Activated naive CD8-positive, alpha-beta T cell treated with anti-CD3 and anti-CD28 coated beads, Interleukin-2, amount 10 ng/mL, durations not matched to agents 7 days and 5 days (primary cell): Measurements from ENCODE around the gene RUNX3. TPM values are rescaled to one million over a fixed set of nuclear protein-coding genes. Genes with fewer than 3 reads are reported as not detected.

ENCODE experiments used
- ATAC-seq: fragments of 150-1000 bp; cut with Tn5 transposase; one replicate; pipeline ENCODE4 v1.10.0; 2021; ENCODE audit warnings: low read depth, moderate library complexity
- POLR2A ChIA-PET: fragments of 350-600 bp; sonication (Branson Sonifier 250); formaldehyde crosslinking; loops from one replicate; lab custom pipeline; 2021; ENCODE audit warnings: antibody characterized with exemption; lab: Charles Lee
- DNase-seq: peaks from one replicate; pipeline ENCODE4 v3.0.0; 2021
- H3K27ac Mint-ChIP-seq: one replicate; pipeline ENCODE4 v1.8.0; 2022; ENCODE audit warnings: mild to moderate bottlenecking, mixed read lengths
- H3K27me3 Mint-ChIP-seq: one replicate; pipeline ENCODE4 v1.8.0; 2022; ENCODE audit warnings: mild to moderate bottlenecking, moderate library complexity, mixed read lengths
- H3K36me3 Mint-ChIP-seq: one replicate; pipeline ENCODE4 v1.8.0; 2021; ENCODE audit warnings: mild to moderate bottlenecking, mixed read lengths
- H3K4me1 Mint-ChIP-seq: one replicate; pipeline ENCODE4 v1.8.0; 2021; ENCODE audit warnings: mixed read lengths
- H3K4me3 Mint-ChIP-seq: one replicate; pipeline ENCODE4 v1.8.0; 2022; ENCODE audit warnings: mild to moderate bottlenecking, moderate library complexity, mixed read lengths
- H3K9me3 Mint-ChIP-seq: one replicate; pipeline ENCODE4 v1.8.0; 2021; ENCODE audit warnings: mixed read lengths
- total RNA-seq, 2 experiments: library from RNA; stranded (reverse); gene quantifications; one replicate each; pipeline ENCODE4 v1.2.3, GENCODE V29; 2021

Gene RUNX3
- total RNA-seq, 2 experiments from 2014 or later = 172 TPM

- Mint-ChIP-seq H3K27ac (peak overlapping the region; percentile 21), H3K36me3 (peaks cover 24% of the 10 kb centered on the region), H3K4me3 (no peak overlapping the region), H3K4me1 (peaks cover 65% of the 10 kb centered on the region), H3K27me3 (no peaks in the 10 kb centered on the region), H3K9me3 (no peaks in the 10 kb centered on the region)
- POLR2A ChIA-PET = interaction anchor here (1.0 kb wide), 1 partner anchor 94 kb away, joined by 4 read pairs; no protein-coding TSS in a partner anchor
- no peak for ATAC-seq
- DNase-seq = no peak
Measured at GRCh38 chr1:24939040-24939674, 9.1 kb upstream of the RUNX3 start.

- no peak overlapping the region for H3K4me3 Mint-ChIP-seq
- DNase-seq (no peak), ATAC-seq (no peak)
- H3K36me3 Mint-ChIP-seq = peaks cover 23% of the 10 kb centered on the region
- H3K27me3 Mint-ChIP-seq = no peaks in the 10 kb centered on the region
- peaks cover 67% of the 10 kb centered on the region for H3K4me1 Mint-ChIP-seq
- H3K9me3 Mint-ChIP-seq = no peaks in the 10 kb centered on the region
- POLR2A ChIA-PET = no interaction called here
- no peak overlapping the region for H3K27ac Mint-ChIP-seq
Measured at GRCh38 chr1:24938276-24938675, 8.2 kb upstream of the RUNX3 start.

GRCh38 chr1:24936684-24937083 is 6.6 kb upstream of the RUNX3 start:
- Mint-ChIP-seq H3K27ac (no peak overlapping the region), H3K4me3 (no peak overlapping the region), H3K9me3 (no peaks in the 10 kb centered on the region), H3K4me1 (peaks cover 68% of the 10 kb centered on the region), H3K27me3 (no peaks in the 10 kb centered on the region), H3K36me3 (peaks cover 20% of the 10 kb centered on the region)
- no peak for ATAC-seq
- DNase-seq = no peak
- POLR2A ChIA-PET = interaction anchor here (1.0 to 1.4 kb wide), 3 partner anchors 9 to 28 kb away, joined by 3 to 5 read pairs (median 3); no protein-coding TSS in a partner anchor

DNA sequence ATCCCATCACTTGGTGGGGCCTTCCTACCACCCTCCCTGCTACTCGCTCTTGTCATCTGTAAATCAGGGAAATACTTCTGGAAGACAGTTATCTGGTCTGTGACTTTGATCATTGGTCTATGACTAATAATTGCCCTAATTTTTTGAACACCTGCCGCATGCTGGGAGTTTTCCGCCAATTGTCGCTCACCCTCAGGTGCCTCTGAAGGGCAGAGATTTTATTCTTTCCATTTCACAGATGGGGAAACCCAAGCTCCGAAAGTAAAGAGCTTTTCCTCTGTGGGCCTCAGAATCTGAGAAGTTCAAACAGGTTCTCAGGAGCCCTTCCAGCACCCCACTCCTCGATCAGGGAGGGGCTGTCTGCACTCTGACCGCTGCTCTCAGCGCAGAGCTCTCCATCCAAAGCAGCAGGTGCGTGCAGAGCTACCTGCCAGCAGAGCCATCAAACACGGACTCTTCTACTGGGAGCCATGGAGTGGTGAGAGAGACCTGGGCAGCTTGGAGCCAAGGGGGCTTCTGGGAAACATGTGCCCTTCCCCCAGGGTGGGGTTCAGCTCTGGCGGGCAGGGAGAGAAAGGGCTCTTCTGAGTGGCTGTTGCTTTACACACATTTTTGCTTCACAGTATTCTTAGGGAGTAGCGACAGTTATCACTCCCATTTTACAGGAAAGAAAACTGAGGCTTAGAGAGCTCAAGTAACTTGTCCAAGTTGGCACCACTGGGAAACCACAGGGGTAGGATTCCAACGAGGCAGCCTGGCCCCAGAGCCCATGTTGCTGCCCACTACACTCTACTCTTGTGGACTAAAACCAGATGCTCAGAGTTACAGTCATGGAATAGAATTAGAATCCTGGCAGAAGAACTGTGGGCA is 5.8 kb upstream of the RUNX3 start:
- no peak for DNase-seq
- Mint-ChIP-seq H3K4me1 (peaks cover 65% of the 10 kb centered on the region), H3K27me3 (no peaks in the 10 kb centered on the region), H3K36me3 (peaks cover 21% of the 10 kb centered on the region), H3K9me3 (no peaks in the 10 kb centered on the region), H3K4me3 (peak overlapping the region; percentile 27), H3K27ac (peak overlapping the region; percentile 22)
- POLR2A ChIA-PET = interaction anchor here (0.5 to 1.4 kb wide), 3 partner anchors 9 to 204 kb away, joined by 3 read pairs; no protein-coding TSS in a partner anchor
- no peak for ATAC-seq

- H3K27ac Mint-ChIP-seq = no peak overlapping the region
- no peaks in the 10 kb centered on the region for H3K9me3 Mint-ChIP-seq
- ATAC-seq = no peak
- peaks cover 17% of the 10 kb centered on the region for H3K36me3 Mint-ChIP-seq
- DNase-seq = no peak
- no peak overlapping the region for H3K4me3 Mint-ChIP-seq
- no peaks in the 10 kb centered on the region for H3K27me3 Mint-ChIP-seq
- peaks cover 60% of the 10 kb centered on the region for H3K4me1 Mint-ChIP-seq
- POLR2A ChIA-PET = interaction anchor here (0.6 to 0.9 kb wide), 3 partner anchors 12 to 103 kb away, joined by 3 to 4 read pairs (median 3); no protein-coding TSS in a partner anchor
Measured at GRCh38 chr1:24935196-24935526, 5.1 kb upstream of the RUNX3 start.

GRCh38 chr1:24934310-24935195 is 4.5 kb upstream of the RUNX3 start:
- POLR2A ChIA-PET = interaction anchor here (0.6 to 0.9 kb wide), 3 partner anchors 13 to 103 kb away, joined by 3 to 4 read pairs (median 3); no protein-coding TSS in a partner anchor
- no peaks in the 10 kb centered on the region for H3K27me3 Mint-ChIP-seq
- peak overlapping the region; percentile 51 for H3K4me3 Mint-ChIP-seq
- ATAC-seq (no peak), DNase-seq (no peak)
- H3K4me1 Mint-ChIP-seq = peaks cover 56% of the 10 kb centered on the region
- no peaks in the 10 kb centered on the region for H3K9me3 Mint-ChIP-seq
- H3K27ac Mint-ChIP-seq = peak overlapping the region; percentile 56
- peaks cover 13% of the 10 kb centered on the region for H3K36me3 Mint-ChIP-seq

DNA sequence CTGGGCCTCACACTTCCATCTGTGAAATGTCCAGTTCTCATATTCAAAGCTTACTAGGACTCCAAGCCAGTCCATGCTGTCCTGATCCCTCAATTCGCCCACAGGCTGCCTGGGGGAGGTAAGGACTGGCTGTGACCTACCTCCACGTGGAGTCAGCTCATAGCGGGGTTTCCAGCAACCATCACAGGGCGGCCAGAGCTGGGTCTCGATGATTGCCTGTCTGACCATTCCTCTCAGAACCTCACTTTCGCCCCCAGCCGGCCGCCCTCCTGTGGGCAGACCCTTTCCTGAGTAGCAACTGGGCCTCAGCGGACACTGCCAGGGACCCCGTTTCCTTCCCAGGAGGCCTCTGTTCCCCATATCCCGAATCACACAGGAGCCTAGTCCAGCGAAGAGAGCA is 3.4 kb upstream of the RUNX3 start:
- no peaks in the 10 kb centered on the region for H3K9me3 Mint-ChIP-seq
- ATAC-seq (no peak), DNase-seq (no peak)
- H3K4me3 Mint-ChIP-seq = peak overlapping the region; percentile 73
- peak overlapping the region; percentile 81 for H3K27ac Mint-ChIP-seq
- peaks cover 54% of the 10 kb centered on the region for H3K4me1 Mint-ChIP-seq
- POLR2A ChIA-PET = interaction anchor here (0.7 to 2.0 kb wide), 6 partner anchors 8 to 264 kb away, joined by 3 to 7 read pairs (median 4); no protein-coding TSS in a partner anchor
- peaks cover 20% of the 10 kb centered on the region for H3K36me3 Mint-ChIP-seq
- H3K27me3 Mint-ChIP-seq = no peaks in the 10 kb centered on the region

DNA sequence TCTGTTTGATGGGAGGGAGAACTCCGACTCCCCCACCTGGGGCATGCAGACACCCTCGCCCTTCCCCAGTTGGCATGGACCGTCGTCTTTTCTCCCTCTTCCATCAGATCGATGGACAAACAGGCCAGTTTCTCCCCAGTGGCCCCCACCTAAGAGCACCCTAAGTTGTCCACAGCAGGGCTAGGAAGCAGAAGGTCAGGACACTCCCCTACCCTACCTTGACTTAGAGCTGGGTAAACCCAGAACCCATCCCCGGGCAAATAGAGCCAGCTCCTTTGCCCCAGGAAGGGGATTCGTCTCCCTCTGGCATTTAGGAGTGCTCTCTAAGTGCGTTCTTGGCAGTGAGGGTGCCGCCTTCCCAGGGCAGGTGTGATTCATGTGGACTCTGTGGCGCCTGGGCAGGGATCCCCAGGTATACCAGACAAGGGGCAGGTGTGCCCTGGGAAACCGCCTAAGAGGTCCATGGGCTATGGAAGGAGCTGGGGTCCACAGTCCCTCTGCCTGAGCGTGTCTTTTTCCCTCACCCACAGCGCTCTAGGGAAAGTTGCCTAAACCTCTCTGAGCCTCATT is 2.7 kb upstream of the RUNX3 start:
- H3K27ac Mint-ChIP-seq = peak overlapping the region; percentile 81
- POLR2A ChIA-PET = interaction anchor here (0.8 to 2.0 kb wide), 9 partner anchors 9 to 166 kb away, joined by 3 to 7 read pairs (median 4); no protein-coding TSS in a partner anchor
- peaks cover 26% of the 10 kb centered on the region for H3K36me3 Mint-ChIP-seq
- H3K9me3 Mint-ChIP-seq = no peaks in the 10 kb centered on the region
- DNase-seq = no peak
- no peaks in the 10 kb centered on the region for H3K27me3 Mint-ChIP-seq
- peak overlapping the region; percentile 73 for H3K4me3 Mint-ChIP-seq
- peaks cover 54% of the 10 kb centered on the region for H3K4me1 Mint-ChIP-seq
- ATAC-seq = no peak

DNA sequence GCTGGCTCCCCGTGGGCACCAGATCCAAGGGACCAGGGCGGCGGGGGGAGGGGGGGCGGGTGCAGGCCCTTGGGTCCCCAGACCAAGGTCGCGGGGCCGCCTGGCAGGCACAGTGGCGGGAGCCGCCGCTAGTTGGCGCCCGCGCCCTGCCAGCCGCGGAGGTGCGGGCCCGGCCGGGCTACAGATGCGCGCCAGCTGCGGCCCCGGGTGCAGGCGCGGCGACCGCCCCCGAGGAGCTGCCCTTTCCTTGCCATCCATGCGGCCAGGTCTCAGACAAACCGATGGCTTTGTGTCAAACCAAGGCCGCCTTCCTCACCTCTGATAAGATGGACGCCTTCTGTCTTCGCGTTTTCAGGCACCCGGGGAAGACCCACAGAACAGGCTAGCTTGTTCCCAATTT is 2.2 kb upstream of the RUNX3 start:
- peak overlapping the region; percentile 81 for H3K27ac Mint-ChIP-seq
- DNase-seq (peak; percentile 87), ATAC-seq (peak; percentile 21)
- POLR2A ChIA-PET = interaction anchor here (0.8 to 2.0 kb wide), 9 partner anchors 10 to 166 kb away, joined by 3 to 7 read pairs (median 4); no protein-coding TSS in a partner anchor
- H3K9me3 Mint-ChIP-seq = no peaks in the 10 kb centered on the region
- peaks cover 57% of the 10 kb centered on the region for H3K4me1 Mint-ChIP-seq
- peak overlapping the region; percentile 82 for H3K4me3 Mint-ChIP-seq
- no peaks in the 10 kb centered on the region for H3K27me3 Mint-ChIP-seq
- peaks cover 27% of the 10 kb centered on the region for H3K36me3 Mint-ChIP-seq

DNA sequence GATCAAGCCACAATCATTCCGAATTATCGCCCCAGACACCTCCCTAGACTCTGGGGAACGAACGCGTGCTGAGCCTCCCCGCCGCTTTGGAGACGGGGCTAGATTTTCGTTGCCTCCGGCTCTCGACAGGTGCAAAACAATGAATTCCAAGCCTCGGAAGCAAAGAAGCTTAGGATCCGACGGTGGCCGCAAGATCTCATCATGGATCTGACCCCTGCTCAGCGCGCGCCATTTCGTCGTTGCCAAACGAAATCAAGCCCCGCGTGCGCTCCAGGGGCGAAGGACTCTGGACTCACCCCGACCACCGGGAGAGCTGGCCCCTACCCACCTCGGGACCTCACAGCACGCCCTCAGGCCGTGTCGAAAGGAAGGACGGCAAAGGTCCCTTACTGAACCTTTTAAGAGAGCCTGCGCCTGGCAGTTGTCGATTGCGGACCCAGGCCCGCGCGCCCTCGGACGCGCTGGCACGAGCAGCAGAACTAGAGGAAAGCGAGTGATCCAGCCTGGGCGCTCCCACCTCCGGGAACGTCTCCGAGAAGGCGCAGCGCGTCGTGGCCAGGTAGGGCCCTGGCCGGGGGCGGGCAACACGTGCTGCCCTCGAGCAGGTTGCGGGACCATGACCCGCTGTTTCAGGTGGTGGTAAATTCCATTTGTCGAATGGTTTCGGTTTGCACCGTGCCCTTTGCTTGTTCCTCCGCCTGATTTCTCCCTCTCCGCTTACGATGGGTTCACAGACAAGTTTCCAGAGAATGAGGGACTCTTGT is 1.6 kb upstream of the RUNX3 start:
- Mint-ChIP-seq H3K27ac (peak overlapping the region; percentile 64), H3K36me3 (peaks cover 28% of the 10 kb centered on the region)

GRCh38 chr1:24931146-24931467 is 1.0 kb upstream of the RUNX3 start:
- no peaks in the 10 kb centered on the region for H3K9me3 Mint-ChIP-seq
- H3K36me3 Mint-ChIP-seq = peaks cover 32% of the 10 kb centered on the region
- H3K4me1 Mint-ChIP-seq = peaks cover 60% of the 10 kb centered on the region
- POLR2A ChIA-PET = interaction anchor here (1.1 to 6.4 kb wide), 6 partner anchors 16 to 107 kb away, joined by 4 to 64 read pairs (median 6); no protein-coding TSS in a partner anchor
- peak overlapping the region; percentile 82 for H3K4me3 Mint-ChIP-seq
- ATAC-seq (no peak), DNase-seq (no peak)
- H3K27me3 Mint-ChIP-seq = no peaks in the 10 kb centered on the region
- H3K27ac Mint-ChIP-seq = peak overlapping the region; percentile 83

More for the DNA sequence above, 1.6 kb upstream of the RUNX3 start:
- ATAC-seq (no peak), DNase-seq (peak; percentile 41)
- Mint-ChIP-seq H3K4me1 (peaks cover 59% of the 10 kb centered on the region), H3K9me3 (no peaks in the 10 kb centered on the region), H3K27me3 (no peaks in the 10 kb centered on the region), H3K4me3 (peak overlapping the region; percentile 82)
- POLR2A ChIA-PET = interaction anchor here (0.8 to 6.4 kb wide), 8 partner anchors 15 to 167 kb away, joined by 3 to 64 read pairs (median 4); no protein-coding TSS in a partner anchor
